PFSK-1 (cell line): Measurements from ENCODE around the gene PDE8B.

ENCODE experiments used
- FOXP2 ChIP-seq: optimal IDR thresholded peaks from 2 replicates; pipeline ENCODE3; 2011; ENCODE audit warnings: borderline replicate concordance, control low read depth, inconsistent platforms; ENCODE audit not compliant: insufficient read depth; ENCODE audit errors: extremely low read length, extremely low read depth
- POLR2AphosphoS5 ChIP-seq: IDR thresholded peaks from 2 replicates; pipeline ENCODE4 v1.6.1; 2012; ENCODE audit warnings: low read depth, mild to moderate bottlenecking, control low read depth, low read length, moderate library complexity
- REST ChIP-seq, 2 experiments: IDR thresholded peaks; 2 replicates each; pipeline versions ENCODE4 v1.6.1 to v1.8.0; 2011 to 2012; ENCODE audit warnings: low read depth in 2 of 2, low read length in 2 of 2, control low read depth in 1 of 2, inconsistent platforms in 1 of 2, mild to moderate bottlenecking in 1 of 2, moderate library complexity in 1 of 2; ENCODE audit not compliant: insufficient read depth in 1 of 2
- SIN3A ChIP-seq: IDR thresholded peaks from 2 replicates; pipeline ENCODE4 v1.6.1; 2012; ENCODE audit warnings: mild to moderate bottlenecking, low read length, moderate library complexity, borderline replicate concordance; ENCODE audit not compliant: insufficient read depth
- TAF1 ChIP-seq: IDR thresholded peaks from 2 replicates; pipeline ENCODE4 v1.6.1; 2012; ENCODE audit warnings: low read length, control low read depth, borderline replicate concordance; ENCODE audit not compliant: insufficient read depth

PDE8B gene

DNA sequence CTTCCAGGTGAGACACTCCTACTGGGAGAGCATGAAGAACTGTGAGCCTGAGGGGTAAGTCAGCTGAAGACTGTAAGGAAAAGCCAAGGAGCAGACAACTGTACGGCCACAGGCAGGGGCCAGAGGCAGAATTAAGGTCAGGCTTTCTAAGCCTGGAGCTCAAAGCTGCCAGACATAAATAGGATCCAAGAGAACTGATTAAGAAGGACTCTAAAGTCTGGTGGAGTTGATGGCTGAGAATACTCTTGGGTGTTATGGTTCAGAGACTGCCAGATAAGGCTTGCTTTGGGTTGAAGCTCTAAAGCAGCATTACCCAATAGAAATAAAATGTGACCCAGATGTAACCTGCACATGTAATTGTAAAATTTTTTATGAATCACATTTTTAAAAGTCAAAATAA is 12.2 kb downstream of the PDE8B start:
- TF ChIP-seq TAF1 (no peak), SIN3A (no peak), FOXP2 (no peak), REST (IDR thresholded peaks at IDR 0.05; ENCODE audit: insufficient read depth in 1 of 2, low read depth in 2 of 2, low read length in 2 of 2) (no peak), POLR2AphosphoS5 (no peak)

DNA sequence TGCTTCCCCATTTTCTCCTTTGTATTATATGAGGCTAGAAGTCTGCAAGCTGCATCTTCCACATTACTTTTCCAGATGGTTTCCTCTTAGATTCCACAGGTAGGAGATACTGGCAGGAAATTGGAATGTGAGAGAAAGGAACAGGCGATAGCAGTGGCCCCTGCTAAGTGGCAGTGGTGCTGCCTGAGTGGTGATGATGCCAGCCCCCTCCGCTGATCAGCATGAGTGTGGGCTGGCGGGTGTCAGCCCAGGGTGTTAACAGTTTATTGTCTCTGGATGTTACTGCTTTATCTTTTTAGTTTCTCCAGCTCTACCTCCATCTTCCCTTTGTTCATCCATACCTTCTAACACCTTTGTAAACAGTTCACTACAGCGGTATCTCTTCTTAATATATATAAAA is 13.2 kb downstream of the PDE8B start:
- TF ChIP-seq POLR2AphosphoS5 (no peak), SIN3A (no peak), REST (IDR thresholded peaks at IDR 0.05; ENCODE audit: insufficient read depth in 1 of 2, low read depth in 2 of 2, low read length in 2 of 2) (no peak), TAF1 (no peak), FOXP2 (no peak)

- no peak for TF ChIP-seq POLR2AphosphoS5
- no peak for TF ChIP-seq TAF1
- no peak for TF ChIP-seq FOXP2
- TF ChIP-seq REST (IDR thresholded peaks at IDR 0.05; ENCODE audit: insufficient read depth in 1 of 2, low read depth in 2 of 2, low read length in 2 of 2), result no peak
- no peak for TF ChIP-seq SIN3A
Measured at GRCh38 chr5:77224672-77225355, 14.3 kb downstream of the PDE8B start.

- TF ChIP-seq FOXP2, result no peak
- no peak for TF ChIP-seq TAF1
Measured at GRCh38 chr5:77225531-77225930, 15.1 kb downstream of the PDE8B start.

DNA sequence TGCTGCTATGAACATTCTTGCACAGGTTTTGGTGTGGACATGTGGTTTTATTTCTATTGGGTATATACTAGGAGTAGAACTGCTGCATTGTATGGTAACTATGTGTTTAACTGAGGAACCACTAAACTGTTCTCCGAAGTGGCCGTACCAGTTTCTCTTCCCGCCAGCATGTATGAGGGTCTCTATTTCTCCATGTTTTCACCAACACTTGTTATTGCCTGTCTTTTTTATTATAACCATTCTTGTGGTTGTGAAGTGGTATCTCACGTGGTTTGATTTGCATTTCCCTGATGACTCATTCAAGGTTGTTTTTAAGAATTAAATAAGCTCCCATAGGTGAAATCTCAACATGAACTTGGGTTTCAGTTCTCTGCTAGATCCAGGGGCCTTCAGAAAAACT is 19.4 kb downstream of the PDE8B start:
- TF ChIP-seq FOXP2 (no peak), REST (IDR thresholded peaks at IDR 0.05; ENCODE audit: insufficient read depth in 1 of 2, low read depth in 2 of 2, low read length in 2 of 2) (no peak), TAF1 (no peak), SIN3A (no peak), POLR2AphosphoS5 (no peak)
